Left lobe of liver (tissue), 2 donors: Measurements from ENCODE around the gene SLC12A4. TPM values are rescaled to one million over a fixed set of nuclear protein-coding genes. Genes with fewer than 3 reads are reported as not detected.
"Not testable (repeated sequence)": the region's sequence is repeated elsewhere in the genome, so short reads cannot be mapped to it uniquely, and the experiment has no call there.

Source experiments
- ATAC-seq: fragments of 200-7000 bp; cut with Tn5 transposase; one replicate; pipeline ENCODE4 v1.9.1; 2020; ENCODE audit warnings: mild to moderate bottlenecking, moderate library complexity
- DNase-seq: peaks from one replicate; pipeline ENCODE4 v3.0.0-alpha.2; 2020; ENCODE audit warnings: low spot score
- total RNA-seq: library from RNA; stranded (reverse); gene quantifications from one replicate; pipeline ENCODE4 v1.2.1, GENCODE V29; 2021
- donor health status: DM: no; HTN: no; CAD: no; lungs with moderate emphysema.
- donor health status: DM: no; HTN: yes; CAD: no.

The SLC12A4 gene
- total RNA-seq: 20.1 TPM

GRCh38 chr16:67968400-67969253 lies at the start of gene SLC12A4:
Gene SLC12A4, minus strand, starts transcription at chr16:67968637. Its CDS starts 84 bp downstream, at chr16:67968553.
- peak; percentile 95 for ATAC-seq
- DNase-seq: peak; percentile 85

GRCh38 chr16:68015681-68016080 lies 47.2 kb upstream of the SLC12A4 start, which contains the start of gene DPEP2NB:
Gene DPEP2NB, minus strand, starts transcription at chr16:68015911. Its CDS starts 141 bp downstream, at chr16:68015770.
- no peak for DNase-seq
- no peak for ATAC-seq

- DNase-seq: no peak
- no peak for ATAC-seq
Observed at GRCh38 chr16:68013440-68013839, 45.0 kb upstream of the SLC12A4 start.

- not testable (repeated sequence) for DNase-seq, ATAC-seq
Observed at GRCh38 chr16:68009872-68010271, 41.4 kb upstream of the SLC12A4 start.

GRCh38 chr16:68009157-68009735 lies 40.8 kb upstream of the SLC12A4 start:
- DNase-seq: no peak
- ATAC-seq: no peak

GRCh38 chr16:68005786-68006286 lies 37.4 kb upstream of the SLC12A4 start:
- DNase-seq: no peak
- peak; percentile 70 for ATAC-seq

GRCh38 chr16:68005211-68005610 lies 36.8 kb upstream of the SLC12A4 start:
- DNase-seq: no peak

GRCh38 chr16:68003031-68003430 lies 34.6 kb upstream of the SLC12A4 start:
- ATAC-seq: no peak
- DNase-seq: no peak

More at GRCh38 chr16:68005211-68005610, 36.8 kb upstream of the SLC12A4 start:
- ATAC-seq: no peak

GRCh38 chr16:68000450-68000849 lies 32.0 kb upstream of the SLC12A4 start:
- DNase-seq: no peak
- peak; percentile 57 for ATAC-seq

- ATAC-seq (peak; percentile 44), DNase-seq (no peak)
Observed at GRCh38 chr16:67999985-68000384, 31.5 kb upstream of the SLC12A4 start.

GRCh38 chr16:67998779-67999688 lies 30.6 kb upstream of the SLC12A4 start, which contains the start of gene DPEP2:
Gene DPEP2, minus strand, starts transcription at chr16:67999484. Its CDS starts 6,272 bp downstream, at chr16:67993212.
- DNase-seq: not testable (repeated sequence)
- ATAC-seq: peak; percentile 65

GRCh38 chr16:67998231-67998778 lies 29.9 kb upstream of the SLC12A4 start:
- not testable (repeated sequence) for DNase-seq, ATAC-seq

GRCh38 chr16:67996666-67997065 lies 28.2 kb upstream of the SLC12A4 start:
- no peak for DNase-seq
- no peak for ATAC-seq

GRCh38 chr16:67995423-67995822 lies 27.0 kb upstream of the SLC12A4 start:
- ATAC-seq (no peak), DNase-seq (no peak)

- DNase-seq: not testable (repeated sequence)
- peak; percentile 3 for ATAC-seq
Observed at GRCh38 chr16:67994040-67994408, 25.6 kb upstream of the SLC12A4 start.

- DNase-seq: peak; percentile 80
- ATAC-seq: peak; percentile 97
Observed at GRCh38 chr16:67993207-67994039, 25.0 kb upstream of the SLC12A4 start.

- DNase-seq (no peak), ATAC-seq (no peak)
Observed at GRCh38 chr16:67992661-67993206, 24.3 kb upstream of the SLC12A4 start.

- DNase-seq (no peak), ATAC-seq (no peak)
Observed at GRCh38 chr16:67990018-67990386, 21.6 kb upstream of the SLC12A4 start.

- ATAC-seq (no peak), DNase-seq (no peak)
Observed at GRCh38 chr16:67989322-67990017, 21.0 kb upstream of the SLC12A4 start.
